CD14-positive monocyte (primary cell): Measurements from ENCODE around the gene MYO1C. TPM values are rescaled to one million over a fixed set of nuclear protein-coding genes. Genes with fewer than 3 reads are reported as not detected.

Experiments used
- DNase-seq, 3 donors: peaks; one replicate each; pipeline ENCODE4 v3.0.0-alpha.2; 2011 to 2022
- H2AFZ ChIP-seq: 2 replicates; pipeline ENCODE4 v1.6.0; 2012; ENCODE audit warnings: mild to moderate bottlenecking, low read depth, low read length, inconsistent platforms; ENCODE audit not compliant: insufficient read depth, poor library complexity, severe bottlenecking
- H3K27ac ChIP-seq, 2 donors: 1 replicate in 1 of 2; 2 replicates in 1 of 2; pipeline ENCODE4 v1.5.1; 2012 to 2013; ENCODE audit warnings: low read length in 2 of 2, control low read depth in 1 of 2, inconsistent platforms in 1 of 2, low read depth in 1 of 2, mild to moderate bottlenecking in 1 of 2
- H3K27me3 ChIP-seq, 2 donors: one replicate each; pipeline versions ENCODE4 v1.6.0 to v1.6.1; 2011 to 2013; ENCODE audit warnings: low read length in 2 of 2; ENCODE audit not compliant: control insufficient read depth in 2 of 2, insufficient read depth in 2 of 2
- H3K36me3 ChIP-seq, 2 donors: replicated peaks in 1 of 2; 1 replicate in 1 of 2; 2 replicates in 1 of 2; pipeline versions ENCODE4 v1.5.1 to v1.6.1; 2012 to 2013; ENCODE audit warnings: low read length in 2 of 2, control low read depth in 1 of 2, inconsistent platforms in 1 of 2, mild to moderate bottlenecking in 1 of 2; ENCODE audit not compliant: insufficient read depth in 2 of 2, control insufficient read depth in 1 of 2
- H3K4me1 ChIP-seq, 2 donors: 1 replicate in 1 of 2; 2 replicates in 1 of 2; pipeline versions ENCODE4 v1.5.1 to v1.6.1; 2012 to 2013; ENCODE audit warnings: low read length in 2 of 2, control low read depth in 1 of 2, inconsistent platforms in 1 of 2, mild to moderate bottlenecking in 1 of 2, moderate library complexity in 1 of 2; ENCODE audit not compliant: insufficient read depth in 2 of 2, control insufficient read depth in 1 of 2
- H3K4me2 ChIP-seq: replicated peaks from 2 replicates; pipeline ENCODE3; 2012; ENCODE audit warnings: low read length, moderate library complexity, mild to moderate bottlenecking; ENCODE audit not compliant: poor library complexity, severe bottlenecking; ENCODE audit errors: extremely low read depth
- H3K4me3 ChIP-seq, 3 experiments: fragments of 200-600 bp in 1 of 3; sonication (generic) in 1 of 3; replicated peaks in 1 of 3; 1 replicate in 2 of 3; 2 replicates in 1 of 3; pipeline ENCODE4 v1.5.1; 2011 to 2013; ENCODE audit warnings: low read length in 3 of 3, mild to moderate bottlenecking in 3 of 3, control low read depth in 2 of 3, low read depth in 2 of 3, inconsistent platforms in 1 of 3, moderate library complexity in 1 of 3
- H3K79me2 ChIP-seq: 2 replicates; pipeline ENCODE4 v1.6.0; 2012; ENCODE audit warnings: mild to moderate bottlenecking, control low read depth, inconsistent platforms, low read length, moderate library complexity; ENCODE audit not compliant: insufficient read depth
- H3K9ac ChIP-seq: 2 replicates; pipeline ENCODE4 v1.6.0; 2017; ENCODE audit warnings: low read length, mild to moderate bottlenecking; ENCODE audit not compliant: insufficient read depth, poor library complexity, severe bottlenecking
- H3K9me3 ChIP-seq, 2 donors: replicated peaks in 1 of 2; 1 replicate in 1 of 2; 2 replicates in 1 of 2; pipeline versions ENCODE4 v1.5.1 to v1.6.1; 2012 to 2013; ENCODE audit warnings: low read length in 2 of 2, control low read depth in 1 of 2; ENCODE audit not compliant: control insufficient read depth in 1 of 2, insufficient read depth in 1 of 2
- H4K20me1 ChIP-seq: 2 replicates; pipeline ENCODE4 v1.6.0; 2012; ENCODE audit warnings: mild to moderate bottlenecking, low read length, control low read depth, moderate library complexity; ENCODE audit not compliant: insufficient read depth
- H3K27ac Mint-ChIP-seq, 7 donors: one replicate each; pipeline ENCODE4 v1.8.0; 2020; ENCODE audit warnings: mild to moderate bottlenecking in 7 of 7, mixed read lengths in 7 of 7, moderate library complexity in 6 of 7, inconsistent platforms in 2 of 7
- H3K27me3 Mint-ChIP-seq, 3 donors: one replicate each; pipeline ENCODE4 v1.8.0; 2021 to 2022; ENCODE audit warnings: low read depth in 3 of 3, mild to moderate bottlenecking in 3 of 3, mixed read lengths in 3 of 3, moderate library complexity in 3 of 3, inconsistent platforms in 1 of 3
- H3K36me3 Mint-ChIP-seq, 2 donors: one replicate each; pipeline ENCODE4 v1.8.0; 2020; ENCODE audit warnings: mixed read lengths in 2 of 2, inconsistent platforms in 1 of 2, mild to moderate bottlenecking in 1 of 2
- H3K4me1 Mint-ChIP-seq: one replicate; pipeline ENCODE4 v1.8.0; 2020; ENCODE audit warnings: mild to moderate bottlenecking, mixed read lengths
- H3K4me3 Mint-ChIP-seq, 2 donors: one replicate each; pipeline ENCODE4 v1.8.0; 2020; ENCODE audit warnings: mild to moderate bottlenecking in 2 of 2, mixed read lengths in 2 of 2, moderate library complexity in 1 of 2
- H3K9me3 Mint-ChIP-seq, 7 donors: one replicate each; pipeline ENCODE4 v1.8.0; 2020 to 2022; ENCODE audit warnings: mixed read lengths in 7 of 7, mild to moderate bottlenecking in 6 of 7, moderate library complexity in 6 of 7, inconsistent platforms in 2 of 7
- CTCF ChIP-seq: fragments of 200-600 bp; IDR thresholded peaks from one replicate; pipeline ENCODE4 v1.8.0; 2022; ENCODE audit warnings: antibody characterized with exemption, mild to moderate bottlenecking
- WGBS: methylation state at CpG from one replicate; pipeline ENCODE4 v1.1.5; 2013; ENCODE audit warnings: missing lambda C conversion rate; ENCODE audit not compliant: insufficient coverage; 5-methylcytosine and 5-hydroxymethylcytosine counted together
- intact Hi-C, 2 donors: fragments of 100-400 bp; cut with micrococcal nuclease; formaldehyde crosslinking; loops; one replicate each; pipeline versions ENCODE4 v1.15.0 to v1.15.1; 2023
- polyA plus RNA-seq, 3 donors: library from polyadenylated mRNA; depleted of rRNA in 1 of 3; unstranded in 2 of 3; stranded (reverse) in 1 of 3; fragments of 300-500 nt in 2 of 3; fragments of >200 nt in 1 of 3; fragmentation: Illumina TruSeq in 2 of 3; gene quantifications; 1 replicate in 2 of 3; 2 replicates in 1 of 3; pipeline ENCODE4 v1.2.3, GENCODE V29; 2012 to 2021

Gene MYO1C
- polyA plus RNA-seq, 3 donors = 2.5 to 9.5 (median 3.1) TPM

- Histone ChIP-seq H2AFZ (no peak overlapping the region), H4K20me1 (peaks cover 100% of the 10 kb centered on the region), H3K36me3 (peaks cover 11 to 42% of the 10 kb centered on the region in 2 donors), H3K4me3 (no peak overlapping the region), H3K27me3 (no peaks in the 10 kb centered on the region), H3K4me1 (peaks cover 2 to 3% of the 10 kb centered on the region in 2 donors), H3K27ac (no peak overlapping the region), H3K9me3 (no peaks in the 10 kb centered on the region), H3K9ac (no peak overlapping the region), H3K4me2 (no peak overlapping the region), H3K79me2 (peaks cover 99% of the 10 kb centered on the region)
- no peak overlapping the region for H3K27ac Mint-ChIP-seq
- H3K36me3 Mint-ChIP-seq = peaks cover 8 to 54% of the 10 kb centered on the region in 2 donors
- H3K4me3 Mint-ChIP-seq = no peak overlapping the region
- peaks cover 4% of the 10 kb centered on the region for H3K4me1 Mint-ChIP-seq
- TF ChIP-seq CTCF = no peak
- intact Hi-C loops = no loop called here
- no peak for DNase-seq
- H3K9me3 Mint-ChIP-seq = no peaks in the 10 kb centered on the region
- WGBS = 100% methylated on average over 1 of the region's 4 CpGs
- H3K27me3 Mint-ChIP-seq = peaks cover 0 to 3% (median 0%) of the 10 kb centered on the region in 3 donors
Observed at GRCh38 chr17:1442187-1442586, 50.3 kb downstream of the MYO1C start.

GRCh38 chr17:1440921-1441320 is 51.6 kb downstream of the MYO1C start:
- Histone ChIP-seq H4K20me1 (peaks cover 100% of the 10 kb centered on the region), H3K27ac (peak overlapping the region in 1 of 2 donors; percentile 31), H2AFZ (no peak overlapping the region), H3K9ac (no peak overlapping the region), H3K79me2 (peaks cover 99% of the 10 kb centered on the region), H3K4me2 (no peak overlapping the region), H3K9me3 (no peaks in the 10 kb centered on the region), H3K4me1 (no peaks in the 10 kb centered on the region), H3K4me3 (no peak overlapping the region), H3K36me3 (peaks cover 24 to 50% of the 10 kb centered on the region in 2 donors), H3K27me3 (no peaks in the 10 kb centered on the region)
- intact Hi-C loops = no loop called here
- Mint-ChIP-seq H3K9me3 (no peaks in the 10 kb centered on the region), H3K36me3 (peaks cover 19 to 57% of the 10 kb centered on the region in 2 donors), H3K27ac (peak overlapping the region in 1 of 7 donors; percentile 57), H3K4me3 (no peak overlapping the region), H3K4me1 (no peaks in the 10 kb centered on the region), H3K27me3 (peaks cover 0 to 3% (median 0%) of the 10 kb centered on the region in 3 donors)
- no peak for TF ChIP-seq CTCF
- 96% methylated on average over 4 of the region's 8 CpGs for WGBS
- DNase-seq = no peak
